Nephron progenitor cell (in vitro differentiated cells): ENCODE results near the gene ID3.

Experiments
- DNase-seq: peaks from one replicate; pipeline ENCODE4 v3.0.0; 2021
- H3K27ac Mint-ChIP-seq: 2 replicates; pipeline ENCODE4 v1.8.0; 2021; ENCODE audit warnings: mild to moderate bottlenecking, moderate library complexity, mixed read lengths
- H3K27me3 Mint-ChIP-seq: 2 replicates; pipeline ENCODE4 v1.8.0; 2021; ENCODE audit warnings: mild to moderate bottlenecking, low read depth, mixed read lengths; ENCODE audit not compliant: poor library complexity
- H3K36me3 Mint-ChIP-seq: 2 replicates; pipeline ENCODE4 v1.8.0; 2021; ENCODE audit warnings: low read depth, mixed read lengths
- H3K4me1 Mint-ChIP-seq: 2 replicates; pipeline ENCODE4 v1.8.0; 2021; ENCODE audit warnings: mixed read lengths
- H3K4me3 Mint-ChIP-seq: 2 replicates; pipeline ENCODE4 v1.8.0; 2021; ENCODE audit warnings: mild to moderate bottlenecking, moderate library complexity, mixed read lengths
- H3K9me3 Mint-ChIP-seq: 2 replicates; pipeline ENCODE4 v1.8.0; 2021; ENCODE audit warnings: mild to moderate bottlenecking, moderate library complexity, mixed read lengths
- CTCF ChIP-seq: fragments of 200-600 bp; sonication (generic); IDR thresholded peaks from 2 replicates; pipeline ENCODE4 v1.5.0; 2021; ENCODE audit warnings: antibody characterized with exemption

ID3 gene

DNA sequence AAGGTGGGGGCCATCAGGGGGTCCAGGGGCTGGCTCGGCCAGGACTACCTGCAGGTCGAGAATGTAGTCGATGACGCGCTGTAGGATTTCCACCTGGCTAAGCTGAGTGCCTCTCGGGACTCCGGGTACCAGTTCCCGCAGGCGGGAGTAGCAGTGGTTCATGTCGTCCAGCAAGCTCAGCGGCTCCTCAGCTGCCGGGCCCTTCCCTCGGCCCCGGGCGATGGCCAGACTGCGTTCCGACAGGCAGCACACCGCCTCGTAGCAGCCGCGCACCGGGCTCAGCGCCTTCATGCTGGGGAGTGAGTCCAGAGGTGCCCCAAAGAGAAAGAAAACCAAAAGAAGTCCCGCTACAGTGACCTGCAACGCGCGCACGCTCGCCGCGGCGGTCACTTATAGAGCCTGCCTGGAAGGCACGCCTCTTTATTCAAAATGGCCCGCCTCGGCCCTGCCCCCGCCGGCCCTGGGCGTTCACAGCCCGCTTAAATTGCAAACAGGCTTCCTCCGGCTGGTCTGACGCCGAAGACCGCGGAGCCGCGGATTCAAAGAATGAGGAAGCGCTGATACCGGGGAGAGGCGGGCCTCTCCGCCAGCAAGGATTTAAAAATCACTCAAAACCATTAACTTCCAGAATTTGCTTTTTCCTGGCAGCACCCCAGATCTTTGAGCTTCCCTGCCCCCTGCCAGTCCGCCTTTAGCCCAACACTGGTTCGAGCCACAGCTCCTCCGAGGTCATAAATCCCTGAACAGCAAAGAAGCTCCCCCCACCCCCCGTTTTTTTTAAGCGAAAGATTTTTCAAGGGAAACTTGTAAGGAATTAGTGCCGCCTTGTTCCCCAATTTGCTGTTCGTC is at the start of gene ID3:
Gene ID3 (minus strand): TSS at position 366 of the 849 bp plus-strand sequence. CDS start 75 bp downstream, at position 291.
- TF ChIP-seq CTCF = no peak
- peaks cover 20% of the 10 kb centered on the region for H3K36me3 Mint-ChIP-seq
- H3K27me3 Mint-ChIP-seq = no peaks in the 10 kb centered on the region
- peak within 1 kb of the TSS; percentile 100 for H3K27ac Mint-ChIP-seq
- H3K9me3 Mint-ChIP-seq = no peaks in the 10 kb centered on the region
- DNase-seq = peak; percentile 93
- H3K4me3 Mint-ChIP-seq = peak within 1 kb of the TSS; percentile 97
- peaks cover 82% of the 10 kb centered on the region for H3K4me1 Mint-ChIP-seq

DNA sequence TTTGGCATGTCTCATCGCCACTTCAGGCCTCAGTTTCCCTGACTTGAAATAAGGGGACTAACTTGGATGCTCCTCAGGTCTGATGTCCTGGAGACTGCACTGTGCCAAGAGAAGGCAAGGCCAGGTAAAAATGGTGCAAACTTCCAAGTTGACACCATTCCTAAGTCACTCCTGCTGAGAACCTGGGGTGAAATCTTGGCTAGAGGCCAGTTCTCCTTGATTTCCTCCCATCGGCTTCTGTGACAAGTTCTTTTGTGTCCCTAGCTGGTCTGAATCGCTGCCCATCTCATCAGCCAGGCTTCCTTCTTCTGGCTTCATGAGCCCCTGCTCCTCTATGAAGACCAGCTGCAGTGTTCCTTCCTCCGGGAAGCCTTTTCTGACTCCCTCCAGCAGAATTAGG is 48.6 kb upstream of the ID3 start:
- Mint-ChIP-seq H3K4me3 (no peak overlapping the region), H3K27me3 (peaks cover 8% of the 10 kb centered on the region), H3K36me3 (no peaks in the 10 kb centered on the region), H3K4me1 (peaks cover 31% of the 10 kb centered on the region), H3K27ac (no peak overlapping the region), H3K9me3 (no peaks in the 10 kb centered on the region)
- no peak for TF ChIP-seq CTCF
- no peak for DNase-seq

DNA sequence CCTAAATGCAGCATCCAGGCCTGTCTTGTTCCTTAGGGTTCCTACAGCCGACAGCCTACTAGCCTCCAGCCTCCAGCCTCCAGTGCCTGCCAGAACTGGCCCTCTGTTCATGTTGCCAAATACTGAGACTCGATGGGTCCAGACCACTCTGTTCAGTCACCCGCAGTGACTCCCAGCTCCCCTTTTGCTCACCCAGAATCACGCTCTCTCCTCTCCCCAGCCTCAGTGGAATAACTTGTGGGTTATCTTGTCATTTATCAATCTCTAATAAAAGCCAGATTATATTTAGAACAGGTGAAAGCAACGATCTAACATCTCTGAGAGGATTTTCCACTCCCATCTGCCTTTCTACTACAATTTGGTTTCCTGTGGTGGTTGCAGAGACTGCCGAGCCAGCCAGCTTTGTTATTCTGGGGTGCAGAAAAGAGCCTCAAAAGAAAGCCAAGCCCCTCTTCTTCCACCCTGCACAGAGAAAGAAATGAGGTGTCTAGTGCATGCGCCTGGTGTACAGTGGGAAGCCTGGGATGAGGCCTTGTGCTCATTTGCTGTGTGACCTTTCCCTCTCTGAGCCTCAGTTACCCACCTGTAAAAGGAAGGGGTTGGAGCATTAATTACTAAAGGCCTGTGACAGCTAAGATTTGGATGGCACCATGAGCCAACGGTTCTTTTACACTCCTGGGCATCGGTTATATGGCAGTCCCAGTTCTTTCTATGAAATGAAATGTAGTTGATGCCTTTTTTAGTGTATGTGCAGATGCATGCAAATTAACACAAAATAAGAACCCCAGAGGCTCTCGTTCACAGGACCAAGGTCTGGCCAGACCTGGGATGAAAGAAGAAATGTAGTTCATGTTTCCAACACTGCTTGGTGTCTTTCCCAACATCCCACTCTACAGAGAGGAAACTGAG is 42.9 kb upstream of the ID3 start:
- H3K4me3 Mint-ChIP-seq = peak overlapping the region; percentile 1
- no peak for TF ChIP-seq CTCF
- H3K36me3 Mint-ChIP-seq = no peaks in the 10 kb centered on the region
- H3K4me1 Mint-ChIP-seq = peaks cover 75% of the 10 kb centered on the region
- no peak overlapping the region for H3K27ac Mint-ChIP-seq
- no peaks in the 10 kb centered on the region for H3K9me3 Mint-ChIP-seq
- no peak for DNase-seq
- peaks cover 4% of the 10 kb centered on the region for H3K27me3 Mint-ChIP-seq

GRCh38 chr1:23601135-23601967 is 42.0 kb upstream of the ID3 start:
- H3K36me3 Mint-ChIP-seq = no peaks in the 10 kb centered on the region
- H3K27me3 Mint-ChIP-seq = no peaks in the 10 kb centered on the region
- H3K9me3 Mint-ChIP-seq = no peaks in the 10 kb centered on the region
- peak overlapping the region; percentile 89 for H3K27ac Mint-ChIP-seq
- no peak for TF ChIP-seq CTCF
- peak overlapping the region; percentile 41 for H3K4me3 Mint-ChIP-seq
- peaks cover 82% of the 10 kb centered on the region for H3K4me1 Mint-ChIP-seq
- no peak for DNase-seq

DNA sequence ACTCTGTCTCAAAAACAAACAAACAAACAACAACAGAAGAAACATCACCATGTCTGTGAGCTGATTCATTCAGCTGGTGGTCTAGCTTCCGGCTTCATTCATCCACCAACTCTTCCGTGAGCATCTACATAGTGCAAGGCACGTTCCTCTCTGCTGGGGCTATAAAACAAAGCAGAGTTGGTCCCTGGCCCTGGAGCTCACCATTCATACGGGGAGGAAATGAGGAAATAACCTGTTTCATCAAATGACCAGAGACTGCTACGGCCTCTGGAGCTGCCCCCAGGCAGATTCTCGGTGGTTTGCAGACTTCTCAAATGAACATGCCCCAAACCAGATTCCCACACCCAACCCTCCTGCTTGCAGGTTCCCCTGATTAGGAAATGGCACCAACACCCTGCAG is 41.0 kb upstream of the ID3 start:
- peaks cover 83% of the 10 kb centered on the region for H3K4me1 Mint-ChIP-seq
- H3K27ac Mint-ChIP-seq = peak overlapping the region; percentile 94
- no peak for DNase-seq
- no peaks in the 10 kb centered on the region for H3K27me3 Mint-ChIP-seq
- H3K4me3 Mint-ChIP-seq = peak overlapping the region; percentile 45
- TF ChIP-seq CTCF = no peak
- H3K9me3 Mint-ChIP-seq = no peaks in the 10 kb centered on the region
- no peaks in the 10 kb centered on the region for H3K36me3 Mint-ChIP-seq
